H1 (cell line): ENCODE data around the gene ACMSD. TPM values are rescaled to one million over a fixed set of nuclear protein-coding genes. Genes with fewer than 3 reads are reported as not detected.

ENCODE experiments used
- CTCF ChIA-PET: fragments of 300-600 bp; sonication (Branson Sonifier 250); formaldehyde crosslinking; loops from one replicate; lab custom pipeline; 2021; ENCODE audit not compliant: partially characterized antibody; lab: Charles Lee
- POLR2A ChIA-PET: fragments of 300-600 bp; sonication (Branson Sonifier 250); formaldehyde crosslinking; loops from one replicate; lab custom pipeline; 2021; ENCODE audit warnings: inconsistent platforms; ENCODE audit not compliant: partially characterized antibody; lab: Charles Lee
- DNase-seq, 2 experiments: peaks; one replicate each; pipeline versions ENCODE4 v3.0.0 to v3.0.0-alpha.2; 2010 to 2022; ENCODE audit warnings: low spot score in 2 of 2, low read depth in 1 of 2, mixed read lengths in 1 of 2
- FAIRE-seq: peaks from 2 replicates; lab custom pipeline; 2011; peaks lifted over from hg19 to GRCh38; lab: Jason Lieb, UNC
- H2AFZ ChIP-seq: 2 replicates; pipeline ENCODE4 v1.8.1; 2012; ENCODE audit warnings: low read length, inconsistent platforms
- H2AK5ac ChIP-seq: 2 replicates; pipeline ENCODE4 v1.6.1; 2013; ENCODE audit warnings: low read depth, low read length
- H2BK120ac ChIP-seq: replicated peaks from 2 replicates; pipeline ENCODE3; 2013; ENCODE audit warnings: low read depth, low read length, inconsistent platforms
- H2BK12ac ChIP-seq: 2 replicates; pipeline ENCODE4 v1.6.1; 2013; ENCODE audit warnings: low read depth, low read length
- H2BK15ac ChIP-seq: 2 replicates; pipeline ENCODE4 v1.6.1; 2013; ENCODE audit warnings: low read length
- H2BK20ac ChIP-seq: 2 replicates; pipeline ENCODE4 v1.6.1; 2013; ENCODE audit warnings: low read length
- H2BK5ac ChIP-seq: 2 replicates; pipeline ENCODE4 v1.6.1; 2013; ENCODE audit warnings: low read depth, low read length
- H3K14ac ChIP-seq: 2 replicates; pipeline ENCODE4 v1.6.1; 2013; ENCODE audit warnings: inconsistent platforms; ENCODE audit not compliant: insufficient read length
- H3K18ac ChIP-seq: 2 replicates; pipeline ENCODE4 v1.6.1; 2013; ENCODE audit warnings: low read length; ENCODE audit errors: extremely low read depth
- H3K23ac ChIP-seq: 2 replicates; pipeline ENCODE4 v1.6.1; 2013; ENCODE audit warnings: inconsistent platforms; ENCODE audit not compliant: insufficient read length
- H3K23me2 ChIP-seq: 2 replicates; pipeline ENCODE4 v1.6.1; 2013; ENCODE audit warnings: low read depth, low read length
- H3K27ac ChIP-seq: 2 replicates; pipeline ENCODE4 v1.6.1; 2011; ENCODE audit warnings: low read depth, low read length, inconsistent platforms
- H3K27me3 ChIP-seq, 4 experiments: replicated peaks in 1 of 4; 1 replicate in 1 of 4; 2 replicates in 3 of 4; pipeline versions ENCODE4 v1.6.1 to v1.8.1; 2011 to 2013; ENCODE audit warnings: low read length in 3 of 4, mild to moderate bottlenecking in 3 of 4, inconsistent platforms in 2 of 4, mixed read lengths in 2 of 4, moderate library complexity in 1 of 4; ENCODE audit not compliant: control insufficient read depth in 3 of 4, insufficient read depth in 3 of 4; ENCODE audit errors: extremely low read depth in 1 of 4
- H3K36me3 ChIP-seq, 4 experiments: 2 replicates each; pipeline versions ENCODE4 v1.6.1 to v1.8.1; 2011 to 2013; ENCODE audit warnings: mild to moderate bottlenecking in 4 of 4, low read length in 3 of 4, moderate library complexity in 2 of 4, control low read depth in 1 of 4, inconsistent platforms in 1 of 4; ENCODE audit not compliant: insufficient read depth in 4 of 4, control insufficient read depth in 2 of 4
- H3K4ac ChIP-seq: replicated peaks from 2 replicates; pipeline ENCODE3; 2013; ENCODE audit warnings: low read length, low read depth, mixed read lengths, inconsistent platforms; ENCODE audit not compliant: insufficient read length
- H3K4me1 ChIP-seq, 4 experiments: replicated peaks in 1 of 4; 1 replicate in 1 of 4; 2 replicates in 3 of 4; pipeline versions ENCODE4 v1.6.1 to v1.8.1; 2011 to 2013; ENCODE audit warnings: low read length in 3 of 4, inconsistent platforms in 2 of 4, mixed read lengths in 1 of 4; ENCODE audit not compliant: insufficient read depth in 4 of 4, control insufficient read depth in 3 of 4
- H3K4me2 ChIP-seq, 2 experiments: 2 replicates each; pipeline versions ENCODE4 v1.6.1 to v1.8.1; 2011 to 2013; ENCODE audit warnings: low read depth in 2 of 2, low read length in 2 of 2, control low read depth in 1 of 2, inconsistent platforms in 1 of 2, mild to moderate bottlenecking in 1 of 2; ENCODE audit not compliant: insufficient read depth in 1 of 2
- H3K4me3 ChIP-seq, 4 experiments: fragments of 200-600, 300-600 bp in 1 of 4; sonication (generic), shearing (Covaris generic), sonication (Bioruptor Twin) in 1 of 4; 2 replicates each; pipeline versions ENCODE4 v1.5.1 to v1.8.1; 2011 to 2016; ENCODE audit warnings: low read length in 4 of 4, low read depth in 3 of 4, control low read depth in 2 of 4, inconsistent platforms in 2 of 4, mild to moderate bottlenecking in 2 of 4, mixed read lengths in 1 of 4, moderate library complexity in 1 of 4; ENCODE audit not compliant: insufficient read depth in 2 of 4; ENCODE audit errors: extremely low read depth in 1 of 4
- H3K56ac ChIP-seq: replicated peaks from 2 replicates; pipeline ENCODE3; 2013; ENCODE audit warnings: low read depth, mild to moderate bottlenecking, mixed read lengths, low read length, inconsistent platforms; ENCODE audit not compliant: insufficient read length
- H3K79me1 ChIP-seq: 2 replicates; pipeline ENCODE4 v1.6.1; 2013; ENCODE audit warnings: low read depth, low read length, control low read depth
- H3K79me2 ChIP-seq, 2 experiments: 2 replicates each; pipeline versions ENCODE4 v1.6.1 to v1.8.1; 2012 to 2013; ENCODE audit warnings: low read length in 2 of 2, mild to moderate bottlenecking in 2 of 2, inconsistent platforms in 1 of 2; ENCODE audit not compliant: insufficient read depth in 2 of 2, control insufficient read depth in 1 of 2
- H3K9ac ChIP-seq, 4 experiments: replicated peaks in 1 of 4; 1 replicate in 1 of 4; 2 replicates in 3 of 4; pipeline versions ENCODE4 v1.6.1 to v1.8.1; 2011 to 2013; ENCODE audit warnings: low read depth in 3 of 4, low read length in 3 of 4, control low read depth in 2 of 4, mild to moderate bottlenecking in 2 of 4, moderate library complexity in 2 of 4, inconsistent platforms in 1 of 4; ENCODE audit errors: extremely low read depth in 1 of 4
- H3K9me3 ChIP-seq, 2 experiments: 2 replicates each; pipeline versions ENCODE4 v1.6.1 to v1.8.1; 2012 to 2013; ENCODE audit warnings: mild to moderate bottlenecking in 2 of 2, moderate library complexity in 2 of 2, control low read depth in 1 of 2, inconsistent platforms in 1 of 2, low read depth in 1 of 2, low read length in 1 of 2, mixed read lengths in 1 of 2; ENCODE audit not compliant: insufficient read depth in 2 of 2
- H4K20me1 ChIP-seq, 2 experiments: replicated peaks in 1 of 2; 2 replicates each; pipeline versions ENCODE3 to v1.8.1; 2011 to 2013; ENCODE audit warnings: inconsistent platforms in 2 of 2, low read length in 2 of 2, mild to moderate bottlenecking in 1 of 2; ENCODE audit not compliant: insufficient read depth in 2 of 2, control insufficient read depth in 1 of 2
- H4K5ac ChIP-seq: 2 replicates; pipeline ENCODE4 v1.6.1; 2013; ENCODE audit warnings: low read length, low read depth, mixed read lengths, inconsistent platforms; ENCODE audit not compliant: insufficient read length
- H4K8ac ChIP-seq: 2 replicates; pipeline ENCODE4 v1.8.0; 2013; ENCODE audit warnings: mild to moderate bottlenecking, moderate library complexity, low read length, inconsistent platforms; ENCODE audit not compliant: insufficient read depth; ENCODE audit errors: extremely low read depth
- H4K91ac ChIP-seq: replicated peaks from 2 replicates; pipeline ENCODE3; 2013; ENCODE audit warnings: low read length, mixed read lengths, inconsistent platforms; ENCODE audit not compliant: insufficient read length
- CBX5 ChIP-seq: fragments of 300-800, 300-1000 bp; sonication (generic); IDR thresholded peaks from 2 replicates; pipeline ENCODE4 v1.7.1; 2016; ENCODE audit warnings: antibody characterized with exemption, low read length, low read depth
- CHD1 ChIP-seq: IDR thresholded peaks from 2 replicates; pipeline ENCODE4 v1.6.1; 2012; ENCODE audit warnings: low read depth, low read length, improper control_type of control experiment
- MAFK ChIP-seq: IDR thresholded peaks from 2 replicates; pipeline ENCODE4 v1.6.1; 2012; ENCODE audit warnings: low read depth, mild to moderate bottlenecking, improper control_type of control experiment, low read length
- NRF1 ChIP-seq: IDR thresholded peaks from 2 replicates; pipeline ENCODE4 v1.6.1; 2011; ENCODE audit warnings: mild to moderate bottlenecking, low read depth, low read length, improper control_type of control experiment
- PHF8 ChIP-seq: fragments of 200-600 bp; sonication (generic); conservative IDR thresholded peaks from 2 replicates; pipeline ENCODE4 v1.7.1; 2012; ENCODE audit warnings: low read depth, mild to moderate bottlenecking, inconsistent platforms, low read length, moderate library complexity
- RBBP5 ChIP-seq: IDR thresholded peaks from 2 replicates; pipeline ENCODE4 v1.7.1; 2012; ENCODE audit warnings: low read depth, mild to moderate bottlenecking, inconsistent platforms, low read length, moderate library complexity, borderline replicate concordance
- RFX5 ChIP-seq: IDR thresholded peaks from 2 replicates; pipeline ENCODE4 v1.6.1; 2011; ENCODE audit warnings: low read depth, low read length, improper control_type of control experiment, borderline replicate concordance
- WGBS, 2 experiments: shearing (Covaris generic) in 1 of 2; methylation state at CpG; one replicate each; pipeline versions ENCODE4 v1.1.6 to v1.1.7; 2013 to 2015; ENCODE audit warnings: low lambda C conversion rate in 2 of 2, mixed read lengths in 2 of 2, inconsistent platforms in 1 of 2, low coverage in 1 of 2, missing lambda C conversion rate in 1 of 2; ENCODE audit not compliant: insufficient replicate concordance in 2 of 2, insufficient coverage in 1 of 2, insufficient read length in 1 of 2; ENCODE audit errors: extremely low coverage in 1 of 2, missing lambda C conversion rate in 1 of 2; 5-methylcytosine and 5-hydroxymethylcytosine counted together
- polyA plus RNA-seq, 7 experiments: library from polyadenylated mRNA; depleted of rRNA in 3 of 7; stranded (reverse) in 5 of 7; unstranded in 2 of 7; fragments of >200 nt in 5 of 7; fragments of 200-250 nt in 2 of 7; gene quantifications; 1 replicate in 5 of 7; 2 replicates in 1 of 7; 4 replicates in 1 of 7; pipeline versions ENCODE4 v1.2.1 to v1.2.3, GENCODE V29; 2011 to 2013; ENCODE audit warnings: missing spikeins in 2 of 7, mixed read lengths in 2 of 7
- total RNA-seq: library from RNA; stranded (reverse); fragmentation: NEBNext Ultra II Directional; extraction: Animal tissue kit (Norgen Biotek cat#: 25700); gene quantifications from 2 replicates; pipeline ENCODE4 v1.2.1, GENCODE V29; 2021

Gene ACMSD
- total and polyA plus RNA-seq, 2 of the 8 experiments (the other 6 are each of a cell fraction or from before 2014, with no cell fraction given): not detected

GRCh38 chr2:134900151-134900550 lies 61.7 kb downstream of the ACMSD start:
- no peak overlapping the region for H3K14ac ChIP-seq
- no peaks in the 10 kb centered on the region for H3K9me3 ChIP-seq
- no peak overlapping the region for H4K5ac ChIP-seq
- H4K8ac ChIP-seq: no peak overlapping the region
- TF ChIP-seq RFX5 (no peak), PHF8 (no peak), MAFK (no peak), RBBP5 (no peak), NRF1 (no peak), CHD1 (no peak), CBX5 (no peak)
- no peak overlapping the region for H4K91ac ChIP-seq
- no peaks in the 10 kb centered on the region for H3K36me3 ChIP-seq
- no peaks in the 10 kb centered on the region for H3K27me3 ChIP-seq
- POLR2A ChIA-PET: no interaction called here
- no peak overlapping the region for H2BK15ac ChIP-seq
- no peak overlapping the region for H3K23ac ChIP-seq
- no peaks in the 10 kb centered on the region for H3K79me2 ChIP-seq
- H2BK12ac ChIP-seq: no peak overlapping the region
- CTCF ChIA-PET: interaction anchor here (0.6 to 1.6 kb wide), 3 partner anchors 150 to 433 kb away, joined by 4 read pairs; no protein-coding TSS in a partner anchor
- H3K9ac ChIP-seq: no peak overlapping the region
- H3K4me2 ChIP-seq: no peak overlapping the region
- no peak overlapping the region for H3K27ac ChIP-seq
- H2AFZ ChIP-seq: no peak overlapping the region
- no peak overlapping the region for H2BK120ac ChIP-seq
- no peak overlapping the region for H3K4ac ChIP-seq
- no peak overlapping the region for H3K4me3 ChIP-seq
- FAIRE-seq (no peak), DNase-seq (no peak)
- H4K20me1 ChIP-seq: no peaks in the 10 kb centered on the region
- no peak overlapping the region for H2AK5ac ChIP-seq
- H3K79me1 ChIP-seq: no peaks in the 10 kb centered on the region
- no peaks in the 10 kb centered on the region for H3K23me2 ChIP-seq
- no peaks in the 10 kb centered on the region for H3K4me1 ChIP-seq
- H2BK20ac ChIP-seq: no peak overlapping the region
- no peak overlapping the region for H2BK5ac ChIP-seq
- no peak overlapping the region for H3K18ac ChIP-seq
- WGBS, 2 experiments: 95% methylated on average over 1 of the region's 1 CpG; no CpG with 5 or more reads in 1 of the 2 experiments
- H3K56ac ChIP-seq: no peak overlapping the region
